CD4-positive, alpha-beta T cell treated with Interleukin-4 for 4 hours (primary cell): ENCODE measurements around the gene DUSP1.

Experiments used
- DNase-seq: peaks from one replicate; pipeline ENCODE4 v3.0.0-alpha.2; 2020

Gene DUSP1

DNA sequence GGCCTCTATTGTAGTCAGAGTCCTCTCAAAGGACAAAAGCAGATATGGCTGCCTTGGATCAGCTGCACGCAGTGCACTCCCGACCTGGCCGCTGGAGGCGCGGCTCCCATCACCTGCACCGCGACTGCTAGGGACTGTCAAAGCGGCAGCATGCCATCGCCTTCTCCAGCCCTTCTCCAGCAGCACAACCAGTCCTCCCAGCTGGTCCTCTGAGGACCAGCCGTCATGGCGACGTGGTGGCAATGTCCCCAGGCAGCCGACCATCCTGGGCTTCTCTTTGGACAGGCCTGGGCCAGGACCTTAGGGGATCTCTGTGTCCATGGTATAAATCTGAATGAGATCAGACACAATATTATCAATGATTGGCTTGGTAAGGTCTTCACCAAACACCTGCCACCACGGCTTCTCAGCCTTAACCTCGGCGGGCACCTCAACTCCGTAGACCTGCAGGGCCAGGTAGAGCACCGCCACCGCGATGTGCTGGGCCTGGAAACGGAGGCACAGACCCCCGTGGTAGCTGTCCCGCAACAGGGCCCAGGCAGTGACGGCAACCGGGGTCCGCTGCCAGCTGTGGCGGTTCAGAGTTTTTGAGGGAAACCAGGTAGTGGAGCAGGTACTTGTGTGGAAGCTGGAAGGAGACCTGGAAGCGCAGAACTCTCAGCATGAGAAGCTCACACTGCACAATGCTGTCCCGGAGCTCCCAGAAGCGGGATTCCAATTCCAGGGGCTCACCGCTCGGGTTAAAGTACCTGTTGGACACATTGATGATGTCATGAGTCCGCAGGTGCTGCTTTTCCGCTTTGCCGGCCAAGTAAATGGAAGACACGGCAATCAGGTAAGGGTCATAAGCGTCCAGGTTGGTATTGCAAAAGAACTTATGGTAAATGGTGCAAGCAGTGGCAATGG, 8.5 kb downstream of the DUSP1 start:
- DNase-seq: no peak

DNA sequence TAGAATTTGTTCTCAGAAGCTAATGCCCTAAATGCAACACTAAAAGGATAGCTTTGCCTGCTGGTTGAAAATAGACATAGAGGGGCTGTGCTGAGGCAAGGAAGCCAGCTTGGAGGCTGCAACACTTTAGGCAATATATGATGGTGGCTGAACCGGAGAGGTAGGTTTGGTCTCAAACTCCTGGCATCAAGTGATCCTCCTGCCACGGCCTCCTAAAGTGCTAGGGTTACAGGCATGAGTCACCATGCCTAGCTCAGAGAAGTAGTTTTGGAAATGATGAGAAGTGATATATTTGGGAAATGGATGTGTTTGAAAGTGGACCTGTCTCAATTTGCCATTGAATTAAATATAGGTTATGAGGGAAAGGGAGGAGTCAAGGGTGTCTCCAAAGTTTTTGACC, 10.0 kb downstream of the DUSP1 start:
- DNase-seq: no peak

DNA sequence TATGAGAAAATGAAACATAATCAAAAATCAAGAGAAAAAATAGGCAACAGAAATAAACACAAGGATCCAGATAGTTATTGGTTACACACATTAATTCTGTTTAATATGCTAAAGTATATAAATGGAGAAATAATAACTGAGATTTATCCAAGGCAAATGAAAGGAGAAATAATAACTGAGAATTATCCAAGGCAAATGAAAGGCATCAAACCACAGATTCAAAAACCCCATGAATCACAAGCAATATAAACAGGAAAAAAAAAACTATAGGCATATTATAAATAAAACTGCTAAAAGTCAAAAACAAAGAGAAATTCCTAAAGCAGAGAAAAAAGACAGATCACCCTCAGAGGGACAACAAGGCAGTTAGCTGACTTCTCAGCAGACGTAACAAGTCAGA, 10.9 kb downstream of the DUSP1 start:
- no peak for DNase-seq

DNA sequence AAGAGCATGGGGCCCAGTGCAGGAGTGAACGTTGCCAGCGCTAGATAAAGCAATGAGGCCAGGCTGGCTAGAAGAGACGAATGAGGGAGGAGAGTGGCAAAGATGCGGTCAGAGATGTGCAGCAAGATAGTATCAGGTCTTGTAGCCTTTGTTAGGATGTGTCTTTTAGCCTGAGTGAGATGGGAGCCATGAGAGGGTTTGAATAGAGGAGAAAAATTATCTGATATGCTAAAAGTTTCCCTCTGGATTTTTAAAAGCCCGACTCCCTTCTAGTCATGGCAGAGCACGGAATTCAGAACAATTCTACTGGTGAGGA, 12.2 kb downstream of the DUSP1 start:
- no peak for DNase-seq

DNA sequence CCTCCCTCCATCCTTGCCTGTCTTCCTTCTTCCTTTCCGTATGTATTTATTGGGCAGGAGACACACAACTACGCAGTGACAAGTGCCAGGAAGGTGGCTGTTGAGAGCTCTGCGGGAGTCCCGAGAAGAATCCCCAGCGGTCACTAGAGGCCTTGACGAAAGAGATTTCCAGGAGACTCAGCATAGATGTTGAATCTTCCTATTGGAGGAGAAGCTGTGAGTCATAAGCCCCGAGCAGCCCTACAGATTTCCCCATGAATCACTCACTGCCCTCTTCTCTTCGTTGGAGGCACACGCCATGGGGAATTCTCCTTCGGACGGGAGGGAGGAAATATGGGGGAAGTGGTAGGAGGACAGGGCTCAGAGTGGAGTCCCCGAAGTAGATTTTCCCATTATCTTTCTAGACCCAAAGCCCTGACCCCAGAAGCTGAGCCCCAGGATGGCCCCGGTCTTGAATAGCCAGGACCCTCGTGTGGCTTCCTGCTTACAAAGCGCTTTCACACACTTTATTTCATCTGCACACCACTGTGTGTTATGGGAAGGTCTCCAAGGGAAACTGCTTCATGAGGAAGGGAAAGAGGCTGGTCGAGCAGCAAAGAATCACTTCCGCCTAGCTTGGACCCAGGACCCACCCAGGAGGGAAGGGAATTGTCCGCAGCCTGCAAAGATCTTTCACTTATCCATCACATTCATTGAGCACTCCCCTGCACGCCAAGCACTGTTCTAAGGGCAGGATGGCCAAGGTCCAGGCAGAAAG, 12.7 kb downstream of the DUSP1 start:
- DNase-seq: no peak

DNA sequence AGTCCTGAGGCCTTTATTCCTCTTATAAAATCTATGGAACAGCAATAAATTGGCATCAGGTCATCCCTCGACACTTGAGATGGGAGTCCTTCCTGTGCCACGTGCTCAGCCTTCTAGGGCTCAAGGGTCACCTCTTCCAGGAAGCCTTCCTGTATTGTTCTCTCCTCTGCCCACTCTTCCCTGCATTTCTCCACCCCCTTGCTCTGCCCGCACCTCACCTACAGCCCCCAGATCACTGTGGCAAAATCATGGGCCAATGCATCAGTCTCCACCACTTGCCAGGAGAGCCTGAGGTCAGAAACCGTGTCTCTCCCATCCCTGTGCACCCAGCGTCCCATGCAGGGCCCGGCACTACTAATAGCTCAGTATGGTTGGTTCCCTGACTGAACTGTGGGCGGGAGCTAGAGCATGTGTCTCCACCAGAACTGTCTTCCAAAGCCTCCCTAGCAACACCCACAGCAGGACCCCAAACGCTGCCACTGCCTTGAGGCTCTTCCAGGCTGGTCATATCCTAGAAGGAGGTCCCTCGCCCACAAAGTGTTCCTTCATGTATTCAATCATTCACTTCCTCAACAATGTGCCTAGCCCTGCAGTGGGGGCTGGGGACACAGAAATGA, 13.5 kb downstream of the DUSP1 start:
- DNase-seq: no peak

DNA sequence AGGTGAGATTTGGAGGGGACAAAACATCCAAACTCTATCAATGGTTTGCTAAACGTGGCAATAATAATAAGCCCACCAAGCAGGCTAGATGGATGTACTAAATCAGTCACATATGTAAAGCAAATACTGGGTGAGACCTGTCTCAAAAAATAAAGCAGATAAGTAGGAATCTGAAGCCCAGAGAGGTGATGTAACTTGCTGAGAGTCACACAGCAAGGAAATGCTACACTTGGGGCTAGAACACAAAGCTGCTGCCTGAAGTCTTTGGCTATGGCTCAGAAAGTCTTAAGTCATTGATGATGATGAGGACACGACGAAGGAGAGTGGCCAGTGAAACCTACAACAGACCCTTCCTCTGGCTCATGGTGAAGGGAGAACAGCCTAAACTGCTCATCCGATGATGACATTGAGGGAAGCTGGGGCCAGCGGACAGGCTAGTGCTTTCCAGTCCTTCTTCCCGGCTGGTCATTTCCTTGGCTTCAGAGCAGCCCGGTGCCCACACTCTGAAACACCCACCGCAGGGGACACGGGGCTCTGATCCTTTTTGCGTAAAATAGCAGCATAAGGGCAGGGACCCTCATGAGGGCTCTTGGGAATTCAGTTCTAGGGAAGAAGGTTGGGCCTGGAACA, 14.1 kb downstream of the DUSP1 start:
- DNase-seq: no peak

DNA sequence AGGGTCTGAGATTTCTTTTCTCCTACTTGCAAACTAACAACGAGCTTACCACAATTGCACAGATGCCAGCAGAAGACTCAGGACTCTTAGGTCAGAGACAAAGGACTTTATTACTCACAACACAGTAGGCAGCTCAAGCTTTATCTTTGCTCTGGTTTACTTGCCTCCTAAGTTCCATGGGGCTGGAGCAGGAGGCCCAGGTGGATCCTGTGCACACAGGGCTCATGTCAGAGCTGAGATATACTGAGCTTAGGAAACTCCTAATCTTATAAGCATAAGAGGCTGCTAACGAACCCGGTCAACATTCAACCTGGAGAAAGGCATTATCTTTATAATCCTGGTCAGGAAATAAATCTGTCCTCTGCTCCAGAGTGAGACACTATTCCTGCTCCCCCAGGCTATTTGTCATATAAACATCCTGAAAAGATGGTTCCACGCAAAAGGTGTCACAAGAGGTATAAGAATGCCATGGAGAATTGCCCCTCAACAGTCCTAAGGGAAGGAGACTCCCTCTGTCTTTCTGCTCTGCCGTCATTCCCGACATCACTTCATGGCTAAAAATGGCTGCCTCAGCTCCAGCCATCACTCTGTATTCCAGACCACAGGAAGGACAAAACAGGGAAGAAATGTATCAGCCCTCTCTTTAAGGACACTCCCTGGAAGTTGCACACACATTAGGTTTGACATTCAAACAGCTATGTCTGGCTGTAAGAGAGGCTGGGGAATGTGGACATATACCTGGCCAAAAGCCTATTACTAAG, 16.2 kb downstream of the DUSP1 start:
- no peak for DNase-seq

DNA sequence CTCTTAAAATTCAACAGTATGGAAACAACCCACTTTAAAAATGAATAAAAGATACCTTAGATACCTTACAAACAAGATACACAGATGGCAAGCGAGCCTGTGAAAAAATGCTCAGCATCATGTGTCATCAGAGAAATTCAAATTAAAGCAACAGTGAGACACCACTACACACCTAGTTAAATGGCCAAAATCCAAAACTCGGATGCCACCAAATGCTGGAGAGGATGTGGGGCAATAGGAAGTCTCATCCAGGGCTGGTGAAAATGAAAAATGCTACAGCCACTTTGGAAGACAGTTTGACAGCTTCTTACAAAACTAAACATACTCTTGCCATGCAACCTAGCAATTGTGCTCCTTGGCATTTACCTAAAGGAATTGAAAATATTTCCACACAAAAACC, 17.9 kb downstream of the DUSP1 start:
- no peak for DNase-seq

DNA sequence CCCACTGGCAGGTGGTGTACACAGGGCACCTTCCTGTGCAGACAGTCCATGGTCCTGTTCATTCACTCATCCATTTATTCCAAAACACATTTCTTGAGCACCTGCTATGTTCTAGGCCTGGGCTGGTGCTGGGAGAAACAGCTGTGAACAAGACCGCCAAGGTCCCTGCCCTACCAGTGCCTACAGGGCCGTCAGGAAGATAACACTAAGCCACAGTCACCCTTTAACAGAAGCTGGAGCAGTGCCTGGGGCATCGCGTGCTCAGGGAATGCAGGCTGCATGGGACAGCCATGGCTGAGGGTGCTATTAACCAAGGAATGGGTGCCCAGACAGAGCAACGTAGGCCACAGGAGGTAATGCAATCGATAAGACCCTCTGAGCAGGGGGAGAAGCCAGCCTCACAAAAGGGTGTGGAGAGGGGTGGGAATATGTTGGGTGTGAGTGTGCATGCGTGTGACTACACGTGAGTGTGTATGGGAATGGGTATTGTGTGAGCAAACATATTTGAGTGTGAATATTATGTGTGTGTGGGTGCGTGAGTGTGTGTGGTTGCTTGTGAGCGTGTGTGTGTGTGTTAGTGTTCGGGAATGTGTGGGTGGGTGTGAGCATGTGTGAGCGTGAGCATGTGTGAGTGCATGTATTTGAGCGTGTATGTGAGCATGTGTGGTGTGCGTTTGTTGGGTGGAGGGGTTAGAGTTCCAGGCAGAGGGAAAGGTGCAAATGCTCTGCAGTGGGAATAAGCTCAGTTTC, 19.1 kb downstream of the DUSP1 start:
- DNase-seq: no peak

DNA sequence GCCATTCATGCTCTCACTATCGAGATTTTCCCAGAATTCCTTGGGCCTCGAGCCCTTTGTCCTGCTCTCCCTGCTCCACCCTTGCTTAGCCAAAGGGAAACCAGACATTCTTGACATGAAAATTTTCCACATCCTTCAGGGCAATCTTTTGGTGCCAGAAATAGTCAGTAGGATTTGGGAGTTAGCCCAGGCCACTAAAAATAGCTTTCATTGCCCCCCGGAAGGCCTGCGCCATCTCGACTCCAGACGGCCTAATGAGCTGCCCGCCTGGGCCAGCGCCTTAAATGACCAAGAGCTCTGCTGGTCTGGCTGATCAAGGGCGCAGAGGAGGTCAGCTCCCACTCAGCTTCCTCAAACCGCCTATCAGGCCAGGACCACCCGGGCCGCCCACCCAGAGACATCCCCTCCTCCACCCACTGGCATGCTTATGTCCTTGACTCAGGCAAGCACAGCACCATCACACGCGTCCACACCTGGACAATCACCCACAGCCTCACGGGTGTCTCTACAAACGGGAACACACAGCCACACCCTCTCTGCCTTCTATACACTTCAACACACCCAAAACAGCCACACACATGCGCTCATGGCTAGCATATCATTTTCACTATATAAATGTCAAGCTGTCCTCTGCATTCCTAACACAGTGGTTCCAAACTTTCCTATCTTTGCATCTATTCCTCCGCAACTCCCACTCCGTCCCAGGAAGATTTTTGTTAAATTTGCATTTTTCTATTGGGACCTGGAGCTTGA, 20.9 kb downstream of the DUSP1 start:
- no peak for DNase-seq

DNA sequence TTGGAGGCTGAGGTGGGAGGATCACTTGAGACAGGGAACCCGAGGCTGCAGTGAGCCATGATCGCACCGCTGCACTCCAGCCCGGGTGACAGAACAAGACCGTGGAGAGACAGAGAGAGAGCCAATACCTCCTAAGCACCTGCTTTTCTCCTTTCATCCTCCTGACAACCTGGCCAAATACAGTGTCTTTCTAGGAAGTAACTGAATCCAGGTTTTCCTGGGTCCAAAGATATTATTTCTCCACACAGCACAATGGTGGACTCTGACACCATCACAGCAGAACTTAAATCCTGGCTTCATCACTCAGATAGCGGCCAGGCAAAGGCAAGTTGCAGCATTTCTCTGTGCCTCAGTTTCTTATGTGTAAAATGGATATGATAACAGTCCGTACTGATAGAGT, 21.9 kb downstream of the DUSP1 start:
- DNase-seq: no peak

DNA sequence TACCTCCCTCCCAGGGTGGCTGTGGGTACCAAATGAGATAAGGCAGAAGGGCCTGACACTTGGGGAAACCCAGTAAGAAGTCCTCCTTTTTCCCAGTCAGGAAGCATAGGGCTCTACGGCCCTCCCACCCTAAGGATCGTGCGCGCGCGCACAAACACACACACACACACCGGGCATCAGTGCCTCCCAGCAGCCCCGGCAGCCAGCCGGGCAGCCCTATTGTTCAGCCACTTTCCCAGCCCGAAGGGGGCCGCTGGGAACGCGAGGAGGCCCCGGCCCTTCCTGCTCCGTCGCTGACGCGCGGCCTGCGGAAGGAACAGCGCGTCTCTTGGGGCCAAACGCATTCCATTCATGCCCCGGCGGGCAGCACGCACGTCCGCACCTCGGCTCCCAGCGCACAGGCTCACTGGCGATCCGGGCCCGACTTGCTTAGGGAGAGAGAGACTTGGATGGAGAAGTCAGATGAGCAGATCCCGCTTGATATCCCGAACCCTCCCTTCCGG, 22.6 kb downstream of the DUSP1 start:
- no peak for DNase-seq

DNA sequence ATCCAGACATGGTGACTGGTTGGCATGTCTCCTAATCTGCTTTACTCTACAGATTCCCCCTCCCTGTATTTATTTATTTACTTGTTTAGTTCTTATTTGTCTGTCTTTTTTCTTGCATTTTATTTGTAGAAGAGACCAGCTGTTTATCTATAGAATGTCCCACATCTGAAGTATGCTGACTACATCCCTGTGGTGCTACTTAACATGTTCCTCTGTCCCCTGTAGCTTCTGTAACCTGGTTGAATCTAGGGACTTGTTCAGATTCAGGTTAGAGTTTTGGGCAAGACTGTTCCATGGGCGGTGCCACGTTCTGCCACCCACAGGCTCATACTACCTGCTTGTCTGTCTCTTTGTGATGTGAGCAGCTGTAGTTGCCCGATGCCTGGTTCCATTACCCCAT, 23.5 kb downstream of the DUSP1 start:
- DNase-seq: no peak

DNA sequence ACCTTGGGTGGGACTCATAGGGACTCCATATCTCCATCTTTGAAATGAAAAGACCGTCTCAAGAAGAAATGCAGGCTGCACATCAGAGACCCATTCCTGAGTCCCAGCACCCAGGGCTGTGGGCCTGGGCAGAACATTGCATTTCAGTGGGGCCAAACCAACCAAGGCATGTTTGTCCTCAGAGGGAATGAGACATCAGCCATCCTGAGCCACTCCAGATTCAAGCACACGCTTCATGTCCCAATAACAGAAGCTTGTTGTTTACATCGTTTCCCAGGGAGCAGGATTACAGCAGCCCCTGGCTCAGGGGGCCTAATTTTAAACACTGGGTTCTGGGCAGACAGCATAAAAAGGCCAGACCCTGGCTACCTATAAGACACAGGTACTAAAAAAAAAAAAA, 24.3 kb downstream of the DUSP1 start:
- DNase-seq: no peak

DNA sequence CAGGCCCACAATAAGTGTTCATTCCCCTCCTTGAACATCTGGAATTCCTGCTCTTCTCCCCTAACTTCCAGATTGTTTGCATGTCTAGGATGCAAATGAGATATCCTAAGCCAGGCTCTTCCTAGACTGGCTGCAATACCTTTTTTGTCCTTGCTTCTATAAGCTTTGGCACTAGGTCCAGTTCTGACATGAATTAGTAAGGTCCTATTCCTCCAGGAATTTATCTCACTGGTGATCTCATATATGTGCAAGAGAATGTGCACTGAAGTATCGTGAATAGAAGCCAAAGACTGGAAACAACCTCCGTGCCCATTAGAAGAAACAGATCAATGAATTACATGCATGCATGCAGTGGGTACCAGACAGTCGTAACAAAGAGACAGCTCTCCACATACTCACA, 25.2 kb downstream of the DUSP1 start:
- no peak for DNase-seq

DNA sequence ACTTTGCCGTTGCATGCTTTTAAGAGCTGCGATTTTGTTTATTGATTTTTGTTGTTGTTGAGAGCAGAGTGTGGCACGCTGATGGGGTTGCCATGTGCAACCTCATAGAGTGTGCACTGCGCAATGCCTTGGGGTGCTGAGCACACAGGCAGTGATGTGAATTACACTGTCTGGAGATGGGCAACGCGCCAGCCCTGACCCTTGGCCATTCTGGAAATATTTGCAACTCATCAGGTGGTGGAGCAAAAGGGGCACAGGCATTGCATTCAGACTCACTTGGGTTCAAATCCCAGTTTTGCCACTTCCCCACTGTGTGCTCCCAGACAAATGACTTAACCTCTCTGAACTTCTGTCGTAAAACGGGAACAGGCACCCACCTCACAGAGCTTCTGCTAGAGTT, 25.6 kb downstream of the DUSP1 start:
- no peak for DNase-seq

DNA sequence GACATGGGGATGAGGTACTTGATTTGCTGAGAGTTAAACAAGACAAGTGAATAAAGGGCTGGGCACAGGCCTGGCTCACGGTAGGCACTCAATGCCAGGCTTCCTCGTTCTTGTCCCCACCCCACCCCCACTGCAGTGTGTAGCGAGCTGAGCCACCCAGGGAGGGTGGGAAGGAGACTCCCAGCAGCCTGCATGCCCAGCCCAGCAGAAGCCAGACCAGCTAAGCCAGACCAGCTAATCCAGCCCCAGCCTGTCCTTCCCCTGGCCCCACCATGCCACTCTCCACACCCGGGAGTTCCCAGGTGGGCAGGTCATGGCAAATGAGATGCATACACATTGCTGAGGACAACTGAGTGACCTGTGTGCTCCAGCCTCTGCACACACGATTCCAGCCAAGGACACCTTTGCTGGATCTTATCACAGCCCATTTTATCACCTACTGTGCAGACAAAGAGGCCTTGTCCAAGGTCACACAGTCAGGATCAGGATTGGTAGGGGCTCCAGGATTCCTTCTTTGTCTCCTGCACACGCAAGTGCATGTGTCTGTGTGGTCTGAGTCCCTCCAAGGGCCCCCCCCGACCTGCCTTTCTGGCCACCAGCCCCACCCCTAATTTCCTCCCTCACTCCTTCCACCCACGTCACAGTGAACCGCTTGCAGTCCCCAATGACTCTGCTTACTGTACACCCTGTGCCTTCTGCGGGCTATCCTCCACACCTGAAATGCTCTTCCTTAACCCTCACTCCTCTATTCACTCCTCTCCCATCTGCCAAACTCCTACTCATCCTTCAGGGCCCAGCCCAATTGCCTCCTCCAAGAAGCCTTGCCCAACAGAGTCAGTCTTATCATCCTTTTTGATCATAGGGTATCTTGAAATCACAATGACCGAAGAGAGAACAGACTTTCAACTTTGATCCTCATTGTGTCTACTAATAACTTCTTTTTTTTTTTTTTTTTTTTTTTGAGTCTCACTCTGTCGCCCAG, 26.6 kb downstream of the DUSP1 start:
- DNase-seq: no peak

DNA sequence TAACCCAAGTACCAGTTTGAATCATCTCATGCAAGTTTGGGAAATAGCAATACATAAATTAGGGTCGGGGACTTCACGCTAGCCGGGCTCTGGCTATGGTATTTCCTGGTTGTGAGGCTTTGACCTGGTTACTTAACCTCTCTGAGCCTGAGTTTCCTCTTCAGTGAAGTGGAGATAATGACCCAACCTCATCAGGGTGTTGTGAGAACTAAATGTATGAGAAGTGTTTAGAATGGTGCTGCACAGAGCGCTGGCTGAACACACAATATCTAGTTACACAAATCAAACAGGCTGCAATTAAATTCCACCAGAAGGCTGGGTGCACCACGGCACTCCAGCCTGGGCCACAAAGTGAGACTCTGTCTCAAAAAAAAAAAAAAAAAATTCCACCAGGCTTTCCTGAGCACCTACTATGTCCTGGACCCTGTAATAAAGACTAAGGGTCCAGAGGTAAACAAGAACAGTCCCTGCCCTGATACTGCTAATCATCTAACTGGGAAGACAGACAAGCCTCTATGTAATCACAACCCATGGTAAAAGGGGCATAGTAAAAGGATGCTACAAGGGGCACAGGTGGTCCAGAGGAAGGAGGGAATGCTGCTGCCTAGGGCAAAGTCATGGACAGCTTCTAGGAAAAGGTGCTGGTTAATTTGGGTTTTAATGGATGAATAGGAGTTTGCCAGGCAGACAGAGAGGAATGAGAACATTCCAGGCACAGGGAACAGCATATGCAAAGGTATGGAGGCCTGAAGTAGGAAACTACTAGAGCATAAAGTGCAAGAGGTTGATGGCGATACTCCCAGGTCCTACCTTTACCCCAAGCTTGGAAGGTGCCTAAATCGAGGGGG, 27.7 kb downstream of the DUSP1 start:
- no peak for DNase-seq
